ENCODE results near the gene KCNH5. TPM values are rescaled to one million over a fixed set of nuclear protein-coding genes. Genes with fewer than 3 reads are reported as not detected.
"Not testable (repeated sequence)": the region's sequence is repeated elsewhere in the genome, so short reads cannot be mapped to it uniquely, and the experiment has no call there.

Gene KCNH5
- total RNA-seq, 1 experiment from 2014 or later, result not detected

GRCh38 chr14:62776300-62776699 lies 269.0 kb downstream of the KCNH5 start:
- Mint-ChIP-seq H3K27me3 (ENCODE audit: insufficient read depth, unreplicated experiment) (no peaks in the 10 kb centered on the region), H3K36me3 (ENCODE audit: insufficient read depth, unreplicated experiment) (no peaks in the 10 kb centered on the region), H3K27ac (ENCODE audit: low read depth, unreplicated experiment) (no peak overlapping the region), H3K4me1 (ENCODE audit: insufficient read depth, unreplicated experiment) (no peaks in the 10 kb centered on the region), H3K4me3 (ENCODE audit: unreplicated experiment) (no peak overlapping the region), H3K9me3 (ENCODE audit: unreplicated experiment) (no peaks in the 10 kb centered on the region)
- CTCF ChIA-PET, result interaction anchor here (0.6 to 1.1 kb wide), 3 partner anchors 26 to 501 kb away, joined by 3 read pairs; no protein-coding TSS in a partner anchor
- no TSS peak for BruUV-seq (replicated peaks)
- intact Hi-C loops (cut with micrococcal nuclease), result no loop called here
- no peak for DNase-seq (ENCODE audit: unreplicated experiment)
- POLR2A ChIA-PET, result no interaction called here
- no peak for TF ChIP-seq CTCF (IDR thresholded peaks at IDR 0.05; ENCODE audit: unreplicated experiment)

GRCh38 chr14:62768753-62769152 lies 276.5 kb downstream of the KCNH5 start:
- no TSS peak for BruUV-seq (replicated peaks)

GRCh38 chr14:62763951-62764350 lies 281.3 kb downstream of the KCNH5 start:
- Mint-ChIP-seq H3K9me3 (ENCODE audit: unreplicated experiment) (peaks cover 4% of the 10 kb centered on the region), H3K4me3 (ENCODE audit: unreplicated experiment) (no peak overlapping the region), H3K4me1 (ENCODE audit: insufficient read depth, unreplicated experiment) (no peaks in the 10 kb centered on the region), H3K27ac (ENCODE audit: low read depth, unreplicated experiment) (no peak overlapping the region), H3K36me3 (ENCODE audit: insufficient read depth, unreplicated experiment) (peaks cover 5% of the 10 kb centered on the region), H3K27me3 (ENCODE audit: insufficient read depth, unreplicated experiment) (no peaks in the 10 kb centered on the region)
- ChIA-PET CTCF (no interaction called here), POLR2A (interaction anchor here (0.7 kb wide), 1 partner anchor 161 kb away, joined by 3 read pairs; no protein-coding TSS in a partner anchor)
- BruUV-seq (replicated peaks), result no TSS peak
- DNase-seq (ENCODE audit: unreplicated experiment), result no peak
- intact Hi-C loops (cut with micrococcal nuclease), result no loop called here
- no peak for TF ChIP-seq CTCF (IDR thresholded peaks at IDR 0.05; ENCODE audit: unreplicated experiment)

More at GRCh38 chr14:62768753-62769152, 276.5 kb downstream of the KCNH5 start:
- Mint-ChIP-seq H3K4me3 (ENCODE audit: unreplicated experiment) (no peak overlapping the region), H3K4me1 (ENCODE audit: insufficient read depth, unreplicated experiment) (no peaks in the 10 kb centered on the region), H3K27ac (ENCODE audit: low read depth, unreplicated experiment) (no peak overlapping the region), H3K27me3 (ENCODE audit: insufficient read depth, unreplicated experiment) (no peaks in the 10 kb centered on the region), H3K9me3 (ENCODE audit: unreplicated experiment) (peaks cover 4% of the 10 kb centered on the region), H3K36me3 (ENCODE audit: insufficient read depth, unreplicated experiment) (peaks cover 5% of the 10 kb centered on the region)
- TF ChIP-seq CTCF (IDR thresholded peaks at IDR 0.05; ENCODE audit: unreplicated experiment), result no peak
- no peak for DNase-seq (ENCODE audit: unreplicated experiment)
- POLR2A ChIA-PET, result interaction anchor here (0.6 kb wide), 1 partner anchor 331 kb away, joined by 3 read pairs; no protein-coding TSS in a partner anchor
- intact Hi-C loops (cut with micrococcal nuclease), result no loop called here
- CTCF ChIA-PET, result interaction anchor here (0.5 to 0.6 kb wide), 2 partner anchors 236 to 1482 kb away, joined by 3 read pairs; no protein-coding TSS in a partner anchor

GRCh38 chr14:62759796-62760195 lies 285.5 kb downstream of the KCNH5 start:
- intact Hi-C loops (cut with micrococcal nuclease), result no loop called here
- DNase-seq (ENCODE audit: unreplicated experiment), result no peak
- no peak overlapping the region for H3K27ac Mint-ChIP-seq (ENCODE audit: low read depth, unreplicated experiment)
- H3K4me1 Mint-ChIP-seq (ENCODE audit: insufficient read depth, unreplicated experiment), result no peaks in the 10 kb centered on the region
- peaks cover 14% of the 10 kb centered on the region for H3K9me3 Mint-ChIP-seq (ENCODE audit: unreplicated experiment)
- peaks cover 5% of the 10 kb centered on the region for H3K36me3 Mint-ChIP-seq (ENCODE audit: insufficient read depth, unreplicated experiment)
- H3K4me3 Mint-ChIP-seq (ENCODE audit: unreplicated experiment), result no peak overlapping the region
- no peaks in the 10 kb centered on the region for H3K27me3 Mint-ChIP-seq (ENCODE audit: insufficient read depth, unreplicated experiment)
- ChIA-PET CTCF (no interaction called here), POLR2A (no interaction called here)
- BruUV-seq (replicated peaks), result no TSS peak
- TF ChIP-seq CTCF (IDR thresholded peaks at IDR 0.05; ENCODE audit: unreplicated experiment), result no peak

GRCh38 chr14:62746881-62747280 lies 298.4 kb downstream of the KCNH5 start:
- POLR2A ChIA-PET, result interaction anchor here (0.9 kb wide), 1 partner anchor 9 kb away, joined by 7 read pairs; no protein-coding TSS in a partner anchor

More at GRCh38 chr14:62746881-62747280, 298.4 kb downstream of the KCNH5 start:
- CTCF ChIA-PET, result interaction anchor here (1.0 kb wide), 1 partner anchor 567 kb away, joined by 3 read pairs; no protein-coding TSS in a partner anchor
- H3K36me3 Mint-ChIP-seq (ENCODE audit: insufficient read depth, unreplicated experiment); intact Hi-C loops (cut with micrococcal nuclease); H3K4me3 Mint-ChIP-seq (ENCODE audit: unreplicated experiment); H3K4me1 Mint-ChIP-seq (ENCODE audit: insufficient read depth, unreplicated experiment); DNase-seq (ENCODE audit: unreplicated experiment); BruUV-seq (replicated peaks); H3K27ac Mint-ChIP-seq (ENCODE audit: low read depth, unreplicated experiment); H3K9me3 Mint-ChIP-seq (ENCODE audit: unreplicated experiment); H3K27me3 Mint-ChIP-seq (ENCODE audit: insufficient read depth, unreplicated experiment): not testable (repeated sequence)
